ENCODE results near the gene DONSON. TPM values are rescaled to one million over a fixed set of nuclear protein-coding genes. Genes with fewer than 3 reads are reported as not detected.

DONSON gene
- total RNA-seq, 1 experiment from 2014 or later = 13.8 TPM

- no TSS peak for BruUV-seq (replicated peaks)
- CTCF ChIA-PET = no interaction called here
- no peak overlapping the region for H3K27ac Mint-ChIP-seq (ENCODE audit: unreplicated experiment)
- H3K9me3 Mint-ChIP-seq (ENCODE audit: low read depth, unreplicated experiment) = no peaks in the 10 kb centered on the region
- peaks cover 83% of the 10 kb centered on the region for H3K36me3 Mint-ChIP-seq (ENCODE audit: insufficient read depth, unreplicated experiment)
- no peaks in the 10 kb centered on the region for H3K4me1 Mint-ChIP-seq (ENCODE audit: low read depth, unreplicated experiment)
- H3K27me3 Mint-ChIP-seq (ENCODE audit: unreplicated experiment) = no peaks in the 10 kb centered on the region
- TF ChIP-seq CTCF (IDR thresholded peaks at IDR 0.05; ENCODE audit: unreplicated experiment) = no peak
- intact Hi-C loops (cut with micrococcal nuclease; ENCODE audit: unreplicated experiment) = no loop called here
- DNase-seq = no peak
- no peak overlapping the region for H3K4me3 Mint-ChIP-seq (ENCODE audit: low read depth, unreplicated experiment)
These were observed 42.4 kb downstream of the DONSON start for GRCh38 chr21:33546086-33546485.

DNA sequence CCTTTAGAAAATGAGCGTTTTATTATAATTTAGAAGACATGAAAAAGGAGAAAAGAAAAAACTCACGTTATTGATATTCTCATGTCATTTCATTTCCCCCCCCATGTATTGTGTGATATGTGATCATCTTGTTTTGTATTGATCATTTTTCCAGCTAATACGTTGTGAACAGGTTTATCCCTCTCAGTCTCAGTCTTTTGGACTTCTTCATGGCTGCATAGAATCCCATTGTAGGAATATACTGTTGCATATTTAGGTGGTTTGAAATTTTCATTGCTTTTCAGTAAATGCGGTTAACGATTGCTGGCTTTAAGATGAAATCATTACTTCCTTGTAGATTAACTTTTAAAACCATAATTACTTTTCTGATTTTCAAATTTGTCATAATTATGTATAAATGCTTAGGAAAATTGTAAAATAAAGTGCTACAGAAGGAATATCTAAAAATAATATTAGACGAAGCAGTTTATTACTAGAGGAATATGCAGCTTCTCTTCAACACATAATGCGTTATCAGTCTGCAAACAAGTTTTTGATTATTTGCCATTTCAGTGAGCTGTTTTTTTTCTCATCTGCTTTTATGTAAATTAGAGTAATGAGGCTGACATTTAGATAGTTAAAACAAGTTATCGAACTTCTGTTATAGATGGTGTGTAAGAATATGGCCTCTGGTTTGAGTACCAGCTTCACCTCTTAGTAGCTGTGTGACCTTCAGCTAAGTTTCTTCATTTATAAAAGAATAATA, 43.9 kb downstream of the DONSON start:
- H3K27me3 Mint-ChIP-seq (ENCODE audit: unreplicated experiment) = no peaks in the 10 kb centered on the region
- TF ChIP-seq CTCF (IDR thresholded peaks at IDR 0.05; ENCODE audit: unreplicated experiment) = no peak
- H3K9me3 Mint-ChIP-seq (ENCODE audit: low read depth, unreplicated experiment) = no peaks in the 10 kb centered on the region
- intact Hi-C loops (cut with micrococcal nuclease; ENCODE audit: unreplicated experiment) = no loop called here
- H3K27ac Mint-ChIP-seq (ENCODE audit: unreplicated experiment) = peak overlapping the region; percentile 93
- H3K4me3 Mint-ChIP-seq (ENCODE audit: low read depth, unreplicated experiment) = peak overlapping the region; percentile 83
- no peaks in the 10 kb centered on the region for H3K4me1 Mint-ChIP-seq (ENCODE audit: low read depth, unreplicated experiment)
- no peak for DNase-seq
- CTCF ChIA-PET = interaction anchor here (0.6 kb wide), 4 partner anchors 127 to 378 kb away, joined by 3 to 6 read pairs (median 3); no protein-coding TSS in a partner anchor
- H3K36me3 Mint-ChIP-seq (ENCODE audit: insufficient read depth, unreplicated experiment) = peaks cover 84% of the 10 kb centered on the region
- BruUV-seq (replicated peaks) = no TSS peak

GRCh38 chr21:33543505-33544129, 44.9 kb downstream of the DONSON start:
- CTCF ChIA-PET = interaction anchor here (0.6 kb wide), 3 partner anchors 70 to 390 kb away, joined by 3 to 5 read pairs (median 3); no protein-coding TSS in a partner anchor
- Mint-ChIP-seq H3K36me3 (ENCODE audit: insufficient read depth, unreplicated experiment) (peaks cover 83% of the 10 kb centered on the region), H3K4me1 (ENCODE audit: low read depth, unreplicated experiment) (no peaks in the 10 kb centered on the region), H3K27me3 (ENCODE audit: unreplicated experiment) (no peaks in the 10 kb centered on the region), H3K4me3 (ENCODE audit: low read depth, unreplicated experiment) (peak overlapping the region; percentile 83), H3K27ac (ENCODE audit: unreplicated experiment) (peak overlapping the region; percentile 93), H3K9me3 (ENCODE audit: low read depth, unreplicated experiment) (no peaks in the 10 kb centered on the region)
- no TSS peak for BruUV-seq (replicated peaks)
- peak; percentile 75 for DNase-seq
- intact Hi-C loops (cut with micrococcal nuclease; ENCODE audit: unreplicated experiment) = loop anchor here (2.0 kb wide), 1 partner anchor 339 kb away; no protein-coding TSS in a partner anchor
- TF ChIP-seq CTCF (IDR thresholded peaks at IDR 0.05; ENCODE audit: unreplicated experiment) = no peak

DNA sequence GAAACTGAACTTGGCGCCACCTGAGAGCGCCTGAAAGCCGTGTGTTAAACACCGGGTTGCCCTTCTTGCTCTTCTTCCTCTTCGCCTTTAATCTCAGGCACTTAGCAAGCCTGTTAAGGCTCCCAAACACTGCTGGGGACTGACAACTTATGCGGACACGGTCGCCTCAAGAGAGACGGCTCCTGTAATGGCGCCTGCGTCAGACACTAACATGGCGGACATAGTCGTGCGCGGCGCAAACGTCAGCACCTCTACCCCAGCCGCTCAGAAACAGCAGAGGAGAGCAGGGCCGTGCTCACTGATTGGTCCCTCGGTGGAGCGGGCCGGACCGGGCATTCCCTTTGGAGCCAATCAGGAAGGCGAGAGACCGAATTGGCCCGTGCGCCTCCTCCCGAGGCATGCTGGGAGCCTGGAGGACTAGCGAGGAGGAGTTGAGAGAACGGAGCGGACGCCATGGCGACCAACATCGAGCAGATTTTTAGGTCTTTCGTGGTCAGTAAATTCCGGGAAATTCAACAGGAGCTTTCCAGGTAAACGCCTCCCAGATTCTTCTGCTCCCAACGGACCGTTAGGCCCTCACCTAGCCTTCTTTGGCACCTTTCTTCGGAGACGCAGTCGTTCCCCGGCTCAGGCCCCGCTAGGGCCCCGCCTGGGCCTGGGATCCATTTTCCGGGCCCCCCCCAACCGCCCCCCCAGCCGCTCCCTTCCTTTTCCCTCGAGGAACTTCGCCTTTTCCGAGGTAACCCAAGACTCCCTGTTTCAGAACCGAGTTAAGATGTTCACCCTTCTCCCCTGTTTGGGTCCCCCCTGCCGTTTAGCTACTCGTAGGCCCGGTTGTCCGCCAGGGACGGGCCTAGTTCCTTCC, 45.6 kb downstream of the DONSON start, which contains the start of gene SON:
SON (plus strand) TSS at position 399 of the 865 bp plus-strand sequence; CDS start at position 454, 55 bp downstream.
- DNase-seq = peak; percentile 96
- Mint-ChIP-seq H3K36me3 (ENCODE audit: insufficient read depth, unreplicated experiment) (peaks cover 82% of the 10 kb centered on the region), H3K27ac (ENCODE audit: unreplicated experiment) (peak within 1 kb of the TSS; percentile 93), H3K4me1 (ENCODE audit: low read depth, unreplicated experiment) (no peaks in the 10 kb centered on the region), H3K9me3 (ENCODE audit: low read depth, unreplicated experiment) (no peaks in the 10 kb centered on the region), H3K27me3 (ENCODE audit: unreplicated experiment) (no peaks in the 10 kb centered on the region), H3K4me3 (ENCODE audit: low read depth, unreplicated experiment) (peak within 1 kb of the TSS; percentile 83)
- intact Hi-C loops (cut with micrococcal nuclease; ENCODE audit: unreplicated experiment) = loop anchor here (2.0 kb wide), 1 partner anchor 338 kb away; no protein-coding TSS in a partner anchor
- TF ChIP-seq CTCF (IDR thresholded peaks at IDR 0.05; ENCODE audit: unreplicated experiment) = no peak
- BruUV-seq (replicated peaks) = no TSS peak
- CTCF ChIA-PET = interaction anchor here (0.6 kb wide), 2 partner anchors 69 to 389 kb away, joined by 3 to 5 read pairs; no protein-coding TSS in a partner anchor
